ENCODE results near the gene RBM47. TPM values are rescaled to one million over a fixed set of nuclear protein-coding genes. Genes with fewer than 3 reads are reported as not detected.
"Not testable (repeated sequence)": the region's sequence is repeated elsewhere in the genome, so short reads cannot be mapped to it uniquely, and the experiment has no call there.

RBM47 gene
- total RNA-seq, 1 donor from 2014 or later = 0.37 TPM

DNA sequence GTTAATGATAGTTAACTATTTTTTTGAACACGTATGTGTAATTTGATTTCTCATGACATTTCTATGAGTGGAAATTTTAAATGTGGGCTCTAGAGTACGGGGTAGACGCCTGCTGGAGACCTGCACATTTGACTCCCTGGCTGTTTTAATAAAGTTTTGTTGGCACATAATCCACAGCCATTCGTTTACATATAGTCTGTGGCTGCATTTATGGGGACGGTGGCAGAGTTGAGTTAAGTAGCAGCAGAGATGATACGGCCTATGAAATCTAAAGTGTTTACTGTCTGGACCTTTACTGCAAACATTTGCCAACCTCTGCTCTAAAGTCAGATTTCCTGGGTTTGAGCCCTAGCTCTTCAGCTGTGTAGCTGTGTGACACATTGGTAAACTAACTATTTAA lies 175.8 kb downstream of the RBM47 start:
- no peak for DNase-seq (ENCODE audit: low read depth, low spot score)
- no peak overlapping the region for H3K4me3 Mint-ChIP-seq
- no peaks in the 10 kb centered on the region for H3K4me1 Mint-ChIP-seq
- no peak overlapping the region for H3K27ac Mint-ChIP-seq (ENCODE audit: unreplicated experiment)
- no peaks in the 10 kb centered on the region for H3K36me3 Mint-ChIP-seq (ENCODE audit: low read depth)
- TF ChIP-seq, protein P1, sequence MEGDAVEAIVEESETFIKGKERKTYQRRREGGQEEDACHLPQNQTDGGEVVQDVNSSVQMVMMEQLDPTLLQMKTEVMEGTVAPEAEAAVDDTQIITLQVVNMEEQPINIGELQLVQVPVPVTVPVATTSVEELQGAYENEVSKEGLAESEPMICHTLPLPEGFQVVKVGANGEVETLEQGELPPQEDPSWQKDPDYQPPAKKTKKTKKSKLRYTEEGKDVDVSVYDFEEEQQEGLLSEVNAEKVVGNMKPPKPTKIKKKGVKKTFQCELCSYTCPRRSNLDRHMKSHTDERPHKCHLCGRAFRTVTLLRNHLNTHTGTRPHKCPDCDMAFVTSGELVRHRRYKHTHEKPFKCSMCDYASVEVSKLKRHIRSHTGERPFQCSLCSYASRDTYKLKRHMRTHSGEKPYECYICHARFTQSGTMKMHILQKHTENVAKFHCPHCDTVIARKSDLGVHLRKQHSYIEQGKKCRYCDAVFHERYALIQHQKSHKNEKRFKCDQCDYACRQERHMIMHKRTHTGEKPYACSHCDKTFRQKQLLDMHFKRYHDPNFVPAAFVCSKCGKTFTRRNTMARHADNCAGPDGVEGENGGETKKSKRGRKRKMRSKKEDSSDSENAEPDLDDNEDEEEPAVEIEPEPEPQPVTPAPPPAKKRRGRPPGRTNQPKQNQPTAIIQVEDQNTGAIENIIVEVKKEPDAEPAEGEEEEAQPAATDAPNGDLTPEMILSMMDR (conservative IDR thresholded peaks at IDR 0.05) = no peak
- no peaks in the 10 kb centered on the region for H3K9me3 Mint-ChIP-seq
- H3K27me3 Mint-ChIP-seq (ENCODE audit: low read depth) = no peaks in the 10 kb centered on the region

DNA sequence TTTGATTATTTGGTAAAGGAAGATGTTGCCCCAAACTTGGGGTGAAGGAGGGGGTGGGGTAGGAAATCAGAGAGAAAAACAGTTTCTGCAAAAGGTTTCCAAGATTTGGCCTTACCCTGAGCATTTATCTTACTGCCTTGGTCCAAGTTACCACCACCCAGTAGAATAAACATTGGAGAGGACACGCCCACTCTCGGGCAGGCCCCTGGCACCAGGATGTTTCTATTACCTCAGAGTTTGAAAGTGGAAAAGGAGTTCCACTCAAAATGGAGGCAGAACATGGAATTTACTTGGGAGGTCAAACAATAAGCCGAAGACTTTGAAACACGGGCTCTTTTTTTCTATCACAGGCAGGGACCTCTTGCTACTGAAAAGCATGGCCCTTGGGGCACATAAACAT lies 180.8 kb downstream of the RBM47 start:
- no peaks in the 10 kb centered on the region for H3K9me3 Mint-ChIP-seq
- no peak overlapping the region for H3K4me3 Mint-ChIP-seq
- TF ChIP-seq, protein P1 (conservative IDR thresholded peaks at IDR 0.05) = no peak
- H3K27ac Mint-ChIP-seq (ENCODE audit: unreplicated experiment) = no peak overlapping the region
- no peak for DNase-seq (ENCODE audit: low read depth, low spot score)
- no peaks in the 10 kb centered on the region for H3K36me3 Mint-ChIP-seq (ENCODE audit: low read depth)
- no peaks in the 10 kb centered on the region for H3K4me1 Mint-ChIP-seq
- no peaks in the 10 kb centered on the region for H3K27me3 Mint-ChIP-seq (ENCODE audit: low read depth)

DNA sequence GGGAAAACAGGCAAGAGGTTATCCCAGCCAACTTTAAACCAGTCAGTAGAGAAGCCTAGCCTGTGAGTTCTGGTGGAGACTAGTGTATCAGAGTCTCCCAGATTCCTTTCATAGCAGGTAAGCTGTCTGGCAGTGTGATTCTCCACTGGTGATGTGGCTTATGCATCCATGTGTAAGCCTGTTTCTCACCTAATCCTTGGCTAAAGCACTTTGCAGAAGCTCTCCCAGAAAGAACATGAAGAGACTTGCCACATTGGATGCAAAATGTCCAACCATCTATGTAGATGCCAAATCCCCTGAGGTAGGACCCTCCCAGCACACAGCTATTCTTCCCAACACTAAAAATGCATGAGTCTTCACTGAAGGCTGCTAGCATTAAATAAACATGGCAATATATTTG lies 182.8 kb downstream of the RBM47 start:
- no peaks in the 10 kb centered on the region for H3K4me1 Mint-ChIP-seq
- TF ChIP-seq, protein P1 (conservative IDR thresholded peaks at IDR 0.05) = no peak
- DNase-seq (ENCODE audit: low read depth, low spot score) = no peak
- H3K36me3 Mint-ChIP-seq (ENCODE audit: low read depth) = no peaks in the 10 kb centered on the region
- no peaks in the 10 kb centered on the region for H3K27me3 Mint-ChIP-seq (ENCODE audit: low read depth)
- no peak overlapping the region for H3K4me3 Mint-ChIP-seq
- H3K9me3 Mint-ChIP-seq = no peaks in the 10 kb centered on the region
- H3K27ac Mint-ChIP-seq (ENCODE audit: unreplicated experiment) = no peak overlapping the region

DNA sequence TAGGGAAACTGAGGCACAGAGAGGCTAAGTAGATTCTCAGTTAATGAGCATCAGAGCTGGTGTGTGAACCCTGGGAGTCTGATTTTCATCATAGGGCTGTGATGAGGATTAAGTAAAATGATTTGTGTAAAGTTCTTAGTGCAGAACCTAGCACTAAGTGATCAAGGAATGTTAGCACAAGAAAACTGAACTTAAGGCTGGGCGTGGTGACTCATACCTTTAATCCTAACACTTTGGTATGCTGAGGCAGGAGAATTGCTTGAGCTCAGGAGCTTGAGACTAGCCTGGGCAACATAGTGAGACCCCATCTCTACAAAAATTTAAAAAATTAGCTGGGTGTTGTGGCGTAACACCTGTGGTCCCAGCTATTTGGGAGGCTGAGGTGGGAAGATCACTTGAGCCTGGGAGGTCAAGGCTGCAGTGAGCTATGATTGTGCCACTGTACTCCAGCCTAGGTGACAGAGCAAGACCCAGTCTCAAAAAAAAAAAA lies 183.4 kb downstream of the RBM47 start:
- not testable (repeated sequence) for H3K4me3 Mint-ChIP-seq; H3K36me3 Mint-ChIP-seq (ENCODE audit: low read depth); H3K27ac Mint-ChIP-seq (ENCODE audit: unreplicated experiment); H3K4me1 Mint-ChIP-seq; H3K27me3 Mint-ChIP-seq (ENCODE audit: low read depth); DNase-seq (ENCODE audit: low read depth, low spot score); H3K9me3 Mint-ChIP-seq

DNA sequence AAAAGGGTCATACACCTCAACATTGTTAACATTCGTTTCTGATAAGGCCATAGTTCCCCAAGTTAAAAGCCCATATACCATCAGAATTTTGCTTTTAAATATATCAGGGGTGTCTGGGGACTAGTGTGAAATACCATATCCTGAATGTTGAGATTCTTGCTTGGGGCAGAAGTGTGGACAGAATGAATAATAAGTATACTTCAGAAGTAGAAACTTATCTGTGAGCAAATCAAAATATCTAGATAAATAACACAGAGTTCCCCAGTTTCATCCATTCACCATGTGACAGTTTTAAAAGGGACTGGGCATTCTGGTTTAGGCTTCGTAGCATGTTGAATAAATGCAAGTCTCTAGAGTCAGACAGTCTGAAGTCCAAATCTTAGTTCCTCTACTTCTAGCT lies 184.0 kb downstream of the RBM47 start:
- Mint-ChIP-seq H3K4me3 (no peak overlapping the region), H3K4me1 (no peaks in the 10 kb centered on the region), H3K36me3 (ENCODE audit: low read depth) (no peaks in the 10 kb centered on the region), H3K27me3 (ENCODE audit: low read depth) (no peaks in the 10 kb centered on the region), H3K27ac (ENCODE audit: unreplicated experiment) (no peak overlapping the region), H3K9me3 (no peaks in the 10 kb centered on the region)
- no peak for DNase-seq (ENCODE audit: low read depth, low spot score)
- TF ChIP-seq, protein P1 (conservative IDR thresholded peaks at IDR 0.05) = no peak

DNA sequence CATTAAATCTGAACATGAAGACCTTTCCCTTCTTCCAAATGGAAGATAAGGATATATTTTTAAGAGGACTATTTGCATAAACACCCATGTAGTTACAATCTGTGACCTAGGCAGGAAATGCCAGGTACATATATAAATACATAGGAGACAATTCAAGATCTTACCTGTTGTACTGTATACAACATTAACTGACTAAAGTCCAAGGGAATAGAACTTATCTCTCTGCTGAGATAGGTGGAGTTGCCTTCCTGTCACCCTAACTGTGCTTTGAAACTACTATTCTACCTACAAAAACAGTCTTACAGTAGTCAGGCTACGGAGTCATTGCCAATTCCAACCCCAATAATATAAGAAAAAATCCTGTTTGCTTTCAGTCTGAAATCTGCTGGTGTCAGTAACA lies 188.2 kb downstream of the RBM47 start:
- peaks cover 3% of the 10 kb centered on the region for H3K9me3 Mint-ChIP-seq
- H3K27ac Mint-ChIP-seq (ENCODE audit: unreplicated experiment) = no peak overlapping the region
- no peaks in the 10 kb centered on the region for H3K36me3 Mint-ChIP-seq (ENCODE audit: low read depth)
- no peaks in the 10 kb centered on the region for H3K27me3 Mint-ChIP-seq (ENCODE audit: low read depth)
- no peak for DNase-seq (ENCODE audit: low read depth, low spot score)
- TF ChIP-seq, protein P1 (conservative IDR thresholded peaks at IDR 0.05) = no peak
- no peaks in the 10 kb centered on the region for H3K4me1 Mint-ChIP-seq
- H3K4me3 Mint-ChIP-seq = no peak overlapping the region
